SKM-1 treated with dmso at 0.1 percent for 144 hours (cell line): ENCODE results near the gene CFAP299.
A peak's percentile ranks its signal among the peaks of the same experiment; 100 is the strongest.
"Not testable (repeated sequence)": the region's sequence is repeated elsewhere in the genome, so short reads cannot be mapped to it uniquely, and the experiment has no call there.

Experiments
- DNase-seq: peaks from one replicate; lab custom pipeline; 2025; ENCODE audit not compliant: unreplicated experiment; lab: John Stamatoyannopoulos, UW

The CFAP299 gene

DNA sequence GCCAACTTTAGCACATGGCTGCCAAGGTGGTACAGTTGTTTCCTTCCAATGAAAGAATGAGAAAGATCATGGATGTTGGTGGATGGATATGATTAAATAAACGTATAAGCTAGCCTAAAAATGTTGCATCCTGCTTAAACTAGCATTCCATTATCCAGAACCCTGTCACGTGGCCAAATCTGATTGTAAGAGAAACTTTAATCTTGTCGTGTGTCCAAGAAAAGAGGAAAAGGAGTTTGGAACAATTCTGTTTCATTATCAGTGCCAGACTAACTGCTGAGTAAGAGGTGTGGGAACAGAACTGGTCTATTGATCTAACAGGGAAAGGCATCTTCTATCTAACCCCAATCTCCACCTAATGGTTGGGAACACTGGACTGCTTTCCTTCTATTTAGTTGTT is 369.8 kb downstream of the CFAP299 start:
- DNase-seq, result no peak

DNA sequence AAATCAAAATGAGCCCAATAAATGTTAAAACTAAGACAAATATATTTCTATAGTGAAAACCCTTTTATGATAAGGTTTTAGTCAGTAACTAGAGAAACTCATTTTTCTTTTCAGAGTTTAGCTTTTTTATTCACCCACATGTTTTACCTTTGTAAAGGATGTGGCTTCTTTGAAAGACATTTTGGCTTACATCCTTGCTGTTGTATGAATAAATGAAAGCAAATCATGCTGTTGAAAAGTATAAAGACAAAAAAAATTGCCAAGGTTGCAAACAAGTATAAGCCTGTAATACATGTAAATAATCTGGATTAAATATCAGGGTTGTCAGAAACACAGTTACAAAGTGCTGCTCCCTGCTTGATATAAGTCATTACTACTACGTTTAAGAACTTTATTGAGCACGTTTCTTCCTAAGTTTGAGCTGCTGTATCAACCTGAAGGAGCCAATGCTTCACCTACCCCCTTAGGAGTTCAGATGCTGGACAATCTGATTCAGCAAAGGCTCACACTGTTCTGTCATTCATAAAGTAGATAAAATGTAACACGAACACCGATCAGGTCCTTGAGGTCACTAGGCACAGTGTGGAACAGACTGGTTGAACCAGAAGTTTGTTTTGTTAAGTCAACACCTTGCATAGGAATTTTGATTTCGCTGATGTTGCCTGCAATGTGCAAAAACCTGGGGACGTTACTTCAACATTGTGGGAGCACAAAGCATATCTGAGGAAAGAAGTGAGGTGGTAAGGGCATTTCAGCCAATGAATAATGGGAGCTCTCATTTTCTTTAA is 373.7 kb downstream of the CFAP299 start:
- DNase-seq, result no peak

DNA sequence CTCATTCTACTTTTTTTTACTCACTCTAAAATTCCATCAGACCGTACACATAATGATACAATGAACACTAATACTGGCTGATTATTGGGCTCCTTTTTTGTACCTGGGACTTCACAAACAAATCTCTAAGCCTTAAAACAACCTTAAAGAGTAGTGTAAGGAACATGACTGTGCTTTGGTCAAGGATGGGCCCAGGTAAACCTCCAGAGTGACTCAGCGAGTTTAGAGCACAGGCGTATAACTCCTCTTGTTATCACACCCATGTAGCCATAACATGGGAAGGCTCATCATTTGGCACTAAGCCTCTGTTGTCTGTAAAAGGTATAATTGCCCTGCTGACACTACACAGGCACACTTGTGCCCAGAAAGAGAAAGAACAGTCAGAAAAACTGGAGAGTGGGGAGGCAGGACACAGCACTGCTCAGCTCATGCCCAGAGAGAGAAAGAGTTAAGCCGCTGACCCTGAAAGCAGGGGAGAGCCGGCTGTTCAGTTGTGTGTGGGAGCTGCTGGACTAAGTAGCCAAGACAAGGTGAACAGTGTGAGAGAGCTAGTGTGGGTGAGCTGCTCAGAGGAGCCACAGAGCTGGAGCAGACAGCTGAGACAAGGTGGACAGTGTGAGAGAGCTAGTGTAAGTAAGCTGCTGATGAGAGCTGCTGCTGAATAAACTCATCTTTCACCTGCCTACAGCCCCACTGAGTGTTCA is 375.4 kb downstream of the CFAP299 start:
- DNase-seq, result no peak

DNA sequence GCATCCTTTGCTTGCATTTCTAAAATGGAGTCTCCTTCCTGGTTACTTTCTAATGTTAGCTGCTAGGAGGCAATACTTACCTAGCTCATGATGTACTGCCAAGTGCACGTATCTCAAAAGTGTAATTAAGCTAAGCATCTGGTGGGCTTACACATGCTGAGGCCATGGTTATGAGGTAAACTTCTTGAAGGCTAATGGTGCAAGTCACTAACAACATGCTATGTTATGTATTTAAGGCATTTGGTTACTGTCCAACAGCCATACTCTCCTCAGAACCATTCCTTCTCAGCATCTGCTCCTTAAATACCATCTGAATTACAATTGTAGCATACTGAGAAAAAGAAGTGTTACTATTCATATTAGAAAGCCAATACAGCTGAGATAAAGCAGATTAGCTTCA is 376.4 kb downstream of the CFAP299 start:
- no peak for DNase-seq

DNA sequence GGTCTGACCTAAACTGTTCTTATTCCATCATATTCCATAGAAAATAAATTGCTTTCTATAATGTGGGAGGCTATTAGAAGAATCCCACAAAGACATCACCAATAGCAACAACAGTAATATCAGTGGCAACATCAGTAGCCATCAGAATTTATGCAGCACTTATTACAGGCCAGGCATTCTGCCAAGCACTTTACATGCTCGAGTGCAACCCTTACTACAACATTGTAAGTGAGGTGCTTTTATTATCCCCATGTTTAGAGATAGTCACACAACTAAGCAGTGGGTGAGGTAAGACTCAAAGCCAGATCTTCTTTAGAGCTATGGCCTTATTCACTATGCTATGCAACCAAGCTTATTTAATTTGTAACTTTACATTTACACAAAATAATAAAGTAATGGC is 377.9 kb downstream of the CFAP299 start:
- no peak for DNase-seq

DNA sequence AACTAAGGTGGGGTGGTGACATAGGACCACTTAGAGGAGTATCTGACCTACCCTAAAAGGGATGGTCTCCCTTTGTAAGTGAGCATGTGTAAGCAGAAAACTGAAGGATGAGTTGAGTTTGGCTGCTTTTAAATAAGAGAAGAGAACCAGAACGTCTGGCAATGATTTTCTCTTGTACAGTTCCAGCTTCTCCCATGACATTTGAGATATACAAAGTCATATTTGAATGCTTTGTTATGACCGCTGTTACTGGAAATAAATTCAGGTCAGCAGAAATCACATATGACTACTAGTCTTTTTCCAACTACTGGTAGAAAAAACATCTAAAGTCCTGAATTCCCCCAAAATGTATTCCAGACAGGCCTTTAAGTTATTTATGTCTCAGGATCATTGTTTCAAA is 381.7 kb downstream of the CFAP299 start:
- no peak for DNase-seq

DNA sequence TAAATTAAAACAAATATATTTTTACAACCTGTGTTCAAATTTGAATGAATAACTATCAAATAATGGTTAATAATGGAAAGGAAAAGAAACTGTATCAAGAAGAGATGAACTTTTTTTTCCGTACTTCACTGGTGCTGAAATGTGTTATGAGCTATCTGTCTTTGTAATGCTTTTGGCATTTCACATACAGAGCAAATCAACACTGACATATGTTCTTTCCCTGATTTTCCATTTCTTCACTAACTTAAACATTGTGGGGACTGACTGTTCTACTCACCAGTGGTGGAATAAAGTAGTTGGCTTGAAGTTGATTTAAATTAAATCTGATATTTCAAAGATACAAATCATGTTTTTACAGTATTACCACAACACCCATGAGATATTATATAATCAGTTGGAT is 390.9 kb downstream of the CFAP299 start:
- no peak for DNase-seq

DNA sequence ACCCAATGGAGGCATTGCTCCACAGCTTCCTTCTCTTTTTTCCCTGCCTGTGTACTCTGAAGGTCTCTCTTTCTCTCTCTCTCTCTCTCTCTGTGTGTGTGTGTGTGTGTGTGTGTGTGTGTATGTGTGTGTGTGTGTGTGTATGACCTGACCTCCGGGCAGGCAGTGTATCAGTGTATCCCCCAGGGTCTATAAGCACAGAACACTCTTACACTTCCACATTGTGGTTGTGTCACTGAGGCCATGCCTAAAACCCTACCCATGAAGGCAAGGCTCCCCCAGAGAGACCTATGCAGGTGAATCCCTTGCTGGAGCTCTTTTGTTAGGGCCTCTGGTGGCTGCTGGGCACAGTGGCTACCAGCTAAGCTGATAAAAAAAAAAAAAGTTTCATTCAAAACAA is 394.6 kb downstream of the CFAP299 start:
- DNase-seq, result no peak

DNA sequence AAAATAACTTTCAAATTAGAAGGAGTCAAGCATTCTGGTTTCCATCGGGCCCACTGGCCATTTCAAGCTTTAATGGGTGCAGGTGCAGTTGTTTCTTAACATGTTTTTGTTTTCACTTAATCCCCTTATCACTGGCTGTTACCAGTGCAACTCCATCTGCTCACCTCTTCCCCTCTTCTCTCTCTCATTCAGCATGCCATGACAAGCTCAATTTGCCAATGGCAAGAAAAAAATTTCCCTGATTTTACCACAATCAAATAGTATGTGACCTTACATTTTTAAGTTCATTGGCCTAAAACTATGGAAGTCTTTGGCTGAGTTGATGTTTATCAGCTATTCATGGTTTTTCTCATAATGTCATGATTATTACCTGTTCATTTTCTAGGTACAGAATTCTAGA is 395.9 kb downstream of the CFAP299 start:
- DNase-seq, result no peak

DNA sequence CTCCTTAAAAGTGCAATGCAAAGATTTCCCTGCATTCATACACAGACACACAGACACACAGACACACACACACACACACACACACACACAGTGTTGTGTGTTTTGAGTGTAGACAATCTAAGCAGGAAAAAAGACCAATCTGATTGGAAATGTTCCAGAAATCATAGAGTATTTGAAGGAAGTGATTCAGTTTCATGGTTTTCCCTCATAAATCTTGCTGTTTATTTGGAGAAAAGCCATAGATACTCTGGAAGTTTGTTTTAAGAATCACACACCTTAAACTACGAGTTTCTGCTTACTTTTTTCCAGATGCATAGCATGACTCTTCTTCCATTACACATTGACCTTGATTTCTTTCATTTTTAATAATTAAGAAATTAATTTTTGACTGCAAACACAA is 396.5 kb downstream of the CFAP299 start:
- no peak for DNase-seq

DNA sequence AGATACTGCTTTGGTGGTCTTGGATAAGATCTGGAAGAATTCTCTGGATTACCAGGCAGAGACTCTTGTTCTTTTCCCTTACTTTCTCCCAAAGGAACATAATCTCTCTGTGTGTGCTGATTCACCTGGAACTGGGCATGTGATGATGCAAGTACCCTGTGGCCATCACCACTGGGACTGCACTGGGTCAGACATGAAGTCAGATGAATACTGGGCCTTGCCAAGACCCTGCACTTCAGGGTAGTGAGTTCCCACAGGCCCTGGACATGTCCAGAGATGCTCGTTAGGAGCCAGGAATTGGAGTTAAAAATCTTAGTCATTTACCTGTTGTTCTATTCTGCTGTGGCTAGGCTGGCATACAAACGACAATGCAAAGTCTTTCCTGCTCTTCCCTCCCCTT is 404.8 kb downstream of the CFAP299 start:
- no peak for DNase-seq

DNA sequence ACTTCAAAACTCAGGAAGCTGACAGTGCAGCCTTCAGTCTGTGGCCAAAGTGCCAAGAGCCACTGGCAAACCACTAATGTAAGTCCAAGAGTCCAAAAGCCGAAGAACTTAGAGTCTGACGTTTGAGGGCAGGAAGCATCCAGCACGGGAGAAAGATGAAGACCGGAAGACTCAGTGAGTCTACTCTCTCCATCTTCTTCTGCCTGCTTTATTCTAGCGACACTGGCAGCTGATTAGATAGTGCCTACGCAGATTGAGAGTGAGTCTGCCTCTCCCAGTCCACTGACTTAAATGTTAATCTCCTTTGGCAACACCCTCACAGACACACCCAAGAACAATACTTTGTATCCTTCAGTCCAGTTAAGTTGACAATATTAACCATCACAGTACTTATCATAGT is 414.0 kb downstream of the CFAP299 start:
- not testable (repeated sequence) for DNase-seq

DNA sequence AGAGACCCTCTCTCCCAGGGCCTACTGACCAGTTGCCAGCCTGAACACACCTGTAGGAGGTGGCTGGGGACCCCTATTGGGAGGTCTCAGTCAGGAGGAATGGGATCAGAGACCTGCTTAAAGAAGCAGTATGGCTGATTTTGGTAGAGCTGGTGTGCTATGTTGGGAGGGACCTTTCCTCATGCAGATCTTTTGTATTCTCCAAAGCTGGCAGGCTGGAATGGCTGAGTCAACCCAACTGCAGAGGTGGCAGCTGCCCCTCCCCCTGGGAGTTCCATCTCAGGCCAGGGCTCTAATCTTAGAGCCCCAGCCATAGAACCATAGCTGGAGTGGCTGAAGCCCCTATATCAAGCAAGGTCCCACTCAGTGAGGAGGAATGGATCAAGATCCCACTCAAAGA is 415.7 kb downstream of the CFAP299 start:
- no peak for DNase-seq

DNA sequence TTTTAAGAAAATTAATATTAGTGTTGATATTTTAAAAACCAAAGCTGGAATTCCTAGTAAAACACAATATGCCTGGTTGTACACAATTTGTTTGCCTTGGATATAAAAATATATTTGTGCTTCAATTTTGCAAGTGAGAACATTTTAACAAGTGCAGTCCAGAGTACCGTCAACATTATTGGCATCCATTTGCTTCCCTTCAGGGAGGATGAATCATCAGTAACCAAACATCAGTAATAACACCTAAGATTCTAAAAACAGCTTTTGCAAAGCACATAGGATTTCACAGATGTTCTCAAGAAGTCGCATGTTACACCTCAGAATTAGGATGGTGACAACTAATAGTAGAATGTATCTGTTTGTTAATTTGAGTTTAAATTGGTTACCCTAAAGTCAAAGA is 432.4 kb downstream of the CFAP299 start:
- no peak for DNase-seq

DNA sequence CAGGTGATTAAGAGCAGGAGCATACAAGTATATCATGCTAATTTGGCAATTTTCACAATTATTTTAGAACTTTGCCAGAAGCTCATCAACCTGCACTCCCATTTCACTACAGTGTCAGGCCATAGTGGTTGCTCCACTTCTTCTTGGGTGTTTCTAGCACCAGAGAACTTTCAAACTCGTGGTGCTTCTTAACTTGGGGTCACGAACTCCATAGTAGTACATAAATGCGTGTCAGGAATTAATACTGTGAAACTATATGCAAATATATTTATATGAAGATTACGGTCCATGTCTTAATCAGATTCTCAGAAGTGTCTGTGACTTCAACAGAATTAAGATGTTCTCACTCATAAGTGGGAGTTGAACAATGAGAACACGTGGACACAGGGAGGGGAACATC is 440.6 kb downstream of the CFAP299 start:
- no peak for DNase-seq

DNA sequence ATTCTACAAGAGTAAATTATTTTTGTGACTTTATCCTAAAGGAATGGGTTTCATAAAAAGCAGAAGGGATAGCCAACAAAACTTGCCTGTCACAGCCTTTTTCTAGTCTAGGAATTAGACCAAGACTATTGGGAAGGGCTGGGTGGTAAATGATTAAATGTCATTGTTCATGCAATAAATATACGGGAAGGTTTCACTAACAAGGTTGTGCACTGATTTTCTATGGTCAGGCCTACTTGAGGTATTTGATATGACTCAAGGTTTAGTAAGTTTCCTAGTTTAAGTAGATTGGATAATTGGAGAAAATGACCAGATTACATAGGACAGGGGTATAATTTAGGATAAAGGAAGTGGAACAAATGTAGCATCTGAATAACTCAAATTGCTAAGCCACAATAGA is 445.9 kb downstream of the CFAP299 start:
- no peak for DNase-seq

DNA sequence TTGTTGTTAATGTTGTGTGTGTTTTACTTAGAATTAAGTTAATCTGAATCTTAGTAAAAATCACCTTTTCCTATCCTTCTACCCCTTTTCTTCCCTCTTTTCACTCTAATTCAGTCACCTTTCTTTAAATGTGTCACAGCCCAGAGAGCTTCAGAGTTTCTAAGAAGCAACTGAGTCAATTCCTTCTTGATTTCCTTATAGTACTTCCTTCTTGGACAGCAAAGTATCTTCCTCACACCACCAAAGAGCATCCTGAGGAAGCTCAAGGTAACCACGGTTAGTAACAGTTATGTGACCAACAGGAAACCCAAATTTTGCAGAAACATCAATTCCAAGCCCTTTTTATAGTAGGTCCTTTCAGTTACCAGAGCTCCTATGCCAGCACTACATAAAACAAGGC is 451.8 kb downstream of the CFAP299 start:
- DNase-seq, result peak; percentile 16

DNA sequence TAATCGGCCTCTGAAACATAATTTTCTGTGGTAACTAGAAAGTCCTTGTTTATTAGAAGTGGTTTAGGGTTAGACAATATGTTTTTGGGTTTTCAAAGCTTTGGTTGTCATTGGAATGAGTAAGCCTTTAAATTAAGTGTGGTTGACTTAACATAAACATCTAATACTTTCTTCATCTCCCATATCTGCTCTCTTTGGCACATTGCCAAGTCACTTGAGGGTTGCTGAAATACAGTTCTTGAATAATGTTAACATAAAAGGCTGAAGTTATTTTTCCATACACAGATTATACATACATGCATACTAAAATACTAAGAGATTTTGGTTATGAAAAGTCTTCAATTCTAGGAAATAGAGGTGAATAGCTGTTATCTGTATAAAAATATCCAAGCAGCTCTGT is 453.3 kb downstream of the CFAP299 start:
- DNase-seq, result no peak

DNA sequence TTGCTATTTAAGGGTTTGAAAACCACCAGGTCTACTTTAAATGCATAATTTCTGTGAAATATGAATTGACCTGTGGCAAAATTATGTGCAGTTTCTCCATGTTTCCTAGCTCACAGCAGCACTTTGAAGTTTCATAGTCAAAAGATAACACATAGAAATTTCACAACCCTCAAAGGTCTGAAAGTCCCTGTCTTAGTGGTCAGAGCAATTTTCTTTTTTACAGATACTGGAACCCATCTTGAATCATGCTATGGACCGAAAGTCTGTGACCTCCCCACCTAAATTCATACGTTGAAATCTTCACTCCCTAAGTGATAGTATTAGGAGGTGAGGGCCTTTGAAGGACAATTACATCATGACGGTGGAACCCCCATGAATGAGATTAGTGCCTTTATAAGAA is 454.6 kb downstream of the CFAP299 start:
- DNase-seq, result no peak

DNA sequence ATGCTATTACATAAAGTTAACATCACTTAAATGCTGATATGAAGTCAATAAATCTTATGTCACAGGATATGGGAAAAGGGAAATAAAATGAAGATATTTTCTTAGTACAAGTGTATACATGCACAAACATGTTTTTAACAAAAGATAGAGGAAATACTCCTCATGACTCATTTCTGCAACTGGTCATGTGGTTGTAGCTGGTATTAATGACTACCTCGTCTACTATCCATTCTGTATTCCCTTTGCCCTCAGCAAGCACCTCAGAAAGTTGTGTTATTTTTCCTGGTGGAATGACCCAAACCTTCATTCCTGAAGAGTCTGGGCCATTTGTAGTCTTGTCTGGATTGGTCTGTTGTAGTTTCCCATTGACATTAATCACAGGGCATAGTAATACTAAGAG is 458.1 kb downstream of the CFAP299 start:
- not testable (repeated sequence) for DNase-seq

DNA sequence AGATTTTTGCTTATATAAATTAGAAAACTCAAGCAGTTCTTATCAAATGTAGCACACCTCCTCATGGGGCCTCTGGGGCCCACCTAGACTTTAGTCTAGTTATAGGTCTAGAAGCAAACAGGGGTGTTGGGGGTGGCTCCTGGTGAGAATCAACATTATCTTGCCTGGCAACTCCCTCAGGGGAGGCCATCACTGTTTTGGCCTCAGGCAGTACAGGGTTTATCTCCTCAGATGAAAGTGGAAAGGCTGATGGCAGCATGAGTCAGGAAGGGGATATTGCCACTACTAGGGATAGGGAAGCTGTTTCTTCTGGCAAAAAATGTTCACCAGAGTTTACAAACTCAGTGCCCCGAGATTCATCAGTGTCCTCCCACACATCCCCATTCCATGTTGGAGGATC is 462.6 kb downstream of the CFAP299 start:
- no peak for DNase-seq

DNA sequence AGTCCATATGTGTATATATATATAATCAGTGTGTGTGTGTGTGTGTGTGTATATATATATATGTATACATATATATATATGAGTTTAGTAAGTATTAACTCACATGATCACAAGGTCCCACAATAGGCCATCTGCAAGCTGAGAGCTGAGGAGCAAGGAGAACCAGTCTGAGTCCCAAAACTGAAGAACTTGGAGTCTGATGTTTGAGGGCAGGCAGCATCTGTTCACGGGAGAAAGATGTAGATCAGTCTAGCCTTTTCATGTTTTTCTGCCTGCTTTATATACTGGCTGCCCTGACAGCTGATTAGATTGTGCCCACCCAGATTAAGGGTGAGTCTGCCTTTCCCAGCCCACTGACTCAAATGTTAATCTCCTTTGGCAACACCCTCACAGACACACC is 465.2 kb downstream of the CFAP299 start:
- not testable (repeated sequence) for DNase-seq

DNA sequence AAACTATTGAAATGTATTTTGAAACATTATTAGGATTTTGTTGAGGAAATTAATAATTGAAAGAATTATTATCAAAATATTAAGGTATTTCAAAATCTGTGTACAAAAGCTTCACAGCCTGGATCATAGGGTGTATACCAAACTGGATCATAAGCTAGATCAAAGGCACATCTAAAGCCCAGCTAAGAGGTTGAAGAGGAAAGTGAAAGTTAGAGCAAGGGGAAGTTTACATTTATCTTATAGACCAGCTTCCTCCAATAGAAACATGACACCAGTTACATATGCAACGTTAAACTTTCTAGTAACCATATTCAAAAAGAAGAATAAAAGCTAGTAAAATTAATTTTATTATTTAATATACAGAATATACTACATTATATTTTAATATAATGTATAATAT is 467.8 kb downstream of the CFAP299 start:
- no peak for DNase-seq
